Epithelial cell of proximal tubule (primary cell): ENCODE measurements around the gene CLNK. TPM values are rescaled to one million over a fixed set of nuclear protein-coding genes. Genes with fewer than 3 reads are reported as not detected.

Experiments used
- DNase-seq: peaks from one replicate; pipeline ENCODE4 v3.0.0-alpha.2; 2011; ENCODE audit warnings: low read depth
- H3K4me3 ChIP-seq: 2 replicates; pipeline ENCODE4 v1.5.1; 2011; ENCODE audit warnings: low read depth, mild to moderate bottlenecking, low read length
- total RNA-seq: library from RNA; depleted of rRNA; stranded (reverse); fragments of >200 nt; gene quantifications from 2 replicates; pipeline ENCODE4 v1.2.3, GENCODE V29; 2015
- TF ChIP-seq, protein P1 (sequence below): conservative IDR thresholded peaks from 2 replicates; pipeline ENCODE4 v1.5.1; 2012; ENCODE audit warnings: low read depth, mild to moderate bottlenecking, low read length

Gene CLNK
- not detected in 2 replicates for total RNA-seq

DNA sequence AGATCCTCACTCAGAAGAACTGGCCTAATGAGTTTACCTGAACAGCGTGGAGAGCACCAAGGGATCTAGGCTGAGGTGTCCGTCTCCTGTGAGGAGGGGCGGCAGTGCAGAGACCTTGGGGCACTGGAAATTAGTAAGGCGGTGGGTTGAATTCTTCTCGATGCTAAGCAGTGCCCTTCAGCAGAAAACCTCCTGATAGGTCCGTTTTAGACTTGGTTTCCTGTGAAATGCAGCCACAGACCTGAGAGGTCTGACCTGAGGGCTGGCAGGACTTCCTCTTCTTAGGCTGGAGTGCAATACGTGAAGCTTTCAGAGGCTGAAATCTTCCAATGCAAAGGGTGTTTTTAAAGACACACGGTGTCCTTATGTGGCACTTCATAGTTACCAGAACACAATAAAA is at the start of gene CLNK:
CLNK (minus strand) TSS at position 138 of the 400 bp plus-strand sequence. CDS start 16,899 bp downstream, outside the sequence.
- no peak within 1 kb of the TSS for H3K4me3 ChIP-seq
- DNase-seq, result no peak
- TF ChIP-seq, protein P1, sequence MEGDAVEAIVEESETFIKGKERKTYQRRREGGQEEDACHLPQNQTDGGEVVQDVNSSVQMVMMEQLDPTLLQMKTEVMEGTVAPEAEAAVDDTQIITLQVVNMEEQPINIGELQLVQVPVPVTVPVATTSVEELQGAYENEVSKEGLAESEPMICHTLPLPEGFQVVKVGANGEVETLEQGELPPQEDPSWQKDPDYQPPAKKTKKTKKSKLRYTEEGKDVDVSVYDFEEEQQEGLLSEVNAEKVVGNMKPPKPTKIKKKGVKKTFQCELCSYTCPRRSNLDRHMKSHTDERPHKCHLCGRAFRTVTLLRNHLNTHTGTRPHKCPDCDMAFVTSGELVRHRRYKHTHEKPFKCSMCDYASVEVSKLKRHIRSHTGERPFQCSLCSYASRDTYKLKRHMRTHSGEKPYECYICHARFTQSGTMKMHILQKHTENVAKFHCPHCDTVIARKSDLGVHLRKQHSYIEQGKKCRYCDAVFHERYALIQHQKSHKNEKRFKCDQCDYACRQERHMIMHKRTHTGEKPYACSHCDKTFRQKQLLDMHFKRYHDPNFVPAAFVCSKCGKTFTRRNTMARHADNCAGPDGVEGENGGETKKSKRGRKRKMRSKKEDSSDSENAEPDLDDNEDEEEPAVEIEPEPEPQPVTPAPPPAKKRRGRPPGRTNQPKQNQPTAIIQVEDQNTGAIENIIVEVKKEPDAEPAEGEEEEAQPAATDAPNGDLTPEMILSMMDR, result no peak

GRCh38 chr4:10733481-10734062 is 49.0 kb upstream of the CLNK start:
- no peak overlapping the region for H3K4me3 ChIP-seq
- TF ChIP-seq, protein P1, result no peak
- DNase-seq, result no peak

GRCh38 chr4:10732914-10733415 is 48.4 kb upstream of the CLNK start:
- no peak for DNase-seq
- no peak overlapping the region for H3K4me3 ChIP-seq
- TF ChIP-seq, protein P1, result no peak

DNA sequence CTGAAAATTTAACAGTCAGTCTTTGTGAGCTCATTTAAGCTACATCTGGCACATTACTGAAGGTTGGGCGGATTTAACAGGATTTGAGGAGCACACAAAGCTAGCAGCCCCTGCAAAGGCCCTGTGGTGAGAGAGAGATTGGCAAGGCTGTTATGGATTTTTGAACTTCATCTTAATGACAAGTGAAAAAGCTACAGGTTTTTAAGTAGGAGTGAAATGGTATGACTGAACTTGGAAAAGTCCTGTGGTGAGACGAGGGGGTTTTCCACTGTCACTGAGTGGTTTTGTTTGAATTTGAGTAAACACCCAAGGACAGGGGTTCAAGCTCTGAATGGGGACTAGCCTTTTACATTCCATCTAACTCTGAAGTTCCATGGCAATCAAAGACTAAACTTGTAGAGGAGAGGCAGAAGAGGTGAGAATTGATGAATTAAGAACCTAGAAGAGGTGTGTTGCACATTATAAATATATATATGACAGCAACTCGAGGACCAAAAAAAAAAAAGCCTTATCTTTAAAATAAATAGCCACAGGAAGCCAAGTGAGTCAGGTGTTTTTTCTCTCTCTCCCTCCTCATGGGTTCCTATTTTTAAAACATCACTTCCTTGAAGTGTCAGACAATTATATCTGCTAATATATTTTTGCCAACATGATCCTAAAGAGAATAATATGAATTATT is 47.8 kb upstream of the CLNK start:
- H3K4me3 ChIP-seq, result no peak overlapping the region
- DNase-seq, result no peak
- TF ChIP-seq, protein P1, result no peak

DNA sequence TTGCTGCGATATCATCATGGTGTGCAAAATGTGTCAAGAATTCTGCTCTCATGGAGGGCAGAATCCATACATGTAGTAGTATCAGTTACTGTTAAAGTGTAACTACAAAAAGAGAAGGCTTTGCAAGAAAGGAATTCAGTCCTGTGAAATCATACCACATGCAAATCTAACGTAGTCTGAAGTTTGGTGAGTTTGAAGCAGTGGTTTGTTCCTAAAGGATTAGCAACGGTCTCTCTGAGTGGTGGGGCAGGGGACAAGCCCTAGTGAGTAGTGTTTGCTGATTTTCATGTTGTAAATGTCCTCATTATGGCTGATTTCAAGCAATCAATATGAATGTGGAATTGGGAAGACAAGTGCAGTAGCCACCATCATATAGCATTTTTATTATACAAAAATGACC is 47.1 kb upstream of the CLNK start:
- H3K4me3 ChIP-seq, result no peak overlapping the region
- TF ChIP-seq, protein P1, result no peak
- no peak for DNase-seq

DNA sequence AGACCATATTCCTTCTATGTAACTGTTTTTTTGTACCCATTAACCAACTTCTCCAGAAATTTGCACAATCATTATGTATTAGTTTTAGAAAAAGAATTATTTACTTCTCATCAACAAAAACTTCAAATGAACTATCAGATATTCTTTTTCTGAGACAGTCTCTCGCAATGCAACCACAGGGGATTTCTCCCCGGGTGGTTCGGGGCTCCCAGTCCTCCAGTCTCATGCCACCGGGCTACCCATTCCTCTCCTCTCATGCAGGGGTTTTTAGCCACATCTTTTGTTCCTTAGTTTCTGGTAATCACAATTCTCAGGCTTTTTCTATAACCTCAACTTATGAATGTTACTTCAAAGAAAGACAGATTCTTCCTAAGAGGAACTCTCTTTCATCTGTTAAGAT is 46.6 kb upstream of the CLNK start:
- H3K4me3 ChIP-seq, result no peak overlapping the region
- TF ChIP-seq, protein P1, result no peak
- DNase-seq, result no peak
